Umbilical cord (tissue), 2 donors: ENCODE measurements around the gene CASQ1. TPM values are rescaled to one million over a fixed set of nuclear protein-coding genes. Genes with fewer than 3 reads are reported as not detected.

ENCODE experiments used
- DNase-seq: peaks from one replicate; pipeline ENCODE4 v3.0.0-alpha.2; 2015; ENCODE audit warnings: low spot score
- total RNA-seq: library from RNA; depleted of rRNA; stranded (reverse); fragments of >200 nt; gene quantifications from one replicate; pipeline ENCODE4 v1.2.3, GENCODE V29; 2014; ENCODE audit warnings: low replicate concordance; ENCODE audit not compliant: insufficient read depth

Gene CASQ1
- total RNA-seq, 1 donor from 2014 or later = not detected

DNA sequence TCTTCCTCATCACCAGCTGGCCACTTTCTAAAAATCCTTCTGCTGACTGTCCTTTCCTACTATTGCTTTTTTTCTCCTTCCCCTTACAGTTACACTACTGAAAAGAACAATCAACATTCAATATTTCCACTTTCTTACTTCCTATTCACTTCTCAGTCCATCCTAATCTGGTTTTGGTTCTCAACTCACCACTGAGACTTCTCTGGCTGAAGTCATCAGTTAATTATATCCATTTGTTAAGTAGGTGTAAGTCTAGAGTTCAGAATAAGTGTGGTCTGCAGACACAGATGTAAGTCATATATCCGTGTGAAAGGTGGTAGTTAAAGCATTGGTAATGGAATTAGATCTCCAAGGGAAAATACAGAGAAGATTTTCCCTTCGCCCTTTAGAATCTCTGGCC lies 36.2 kb downstream of the CASQ1 start:
- no peak for DNase-seq

DNA sequence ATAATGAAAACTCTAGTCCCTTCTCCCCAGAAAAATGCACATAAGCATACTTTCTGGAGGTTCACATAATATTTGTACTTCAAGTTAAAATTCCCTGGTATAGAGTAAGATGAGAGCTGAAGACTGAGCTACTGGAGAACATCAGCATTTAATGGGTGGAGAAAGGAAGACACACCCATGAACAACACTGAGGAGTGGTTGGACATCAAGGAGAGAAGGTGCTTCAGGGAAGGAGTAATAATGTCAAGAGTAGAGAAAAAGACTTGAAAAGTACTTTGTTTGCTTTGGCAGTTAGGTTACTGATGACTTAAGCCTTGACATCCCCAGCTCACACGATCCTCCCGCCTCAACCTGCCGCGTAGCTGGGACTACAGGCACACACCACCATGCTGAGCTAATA lies 36.7 kb downstream of the CASQ1 start:
- DNase-seq = no peak

DNA sequence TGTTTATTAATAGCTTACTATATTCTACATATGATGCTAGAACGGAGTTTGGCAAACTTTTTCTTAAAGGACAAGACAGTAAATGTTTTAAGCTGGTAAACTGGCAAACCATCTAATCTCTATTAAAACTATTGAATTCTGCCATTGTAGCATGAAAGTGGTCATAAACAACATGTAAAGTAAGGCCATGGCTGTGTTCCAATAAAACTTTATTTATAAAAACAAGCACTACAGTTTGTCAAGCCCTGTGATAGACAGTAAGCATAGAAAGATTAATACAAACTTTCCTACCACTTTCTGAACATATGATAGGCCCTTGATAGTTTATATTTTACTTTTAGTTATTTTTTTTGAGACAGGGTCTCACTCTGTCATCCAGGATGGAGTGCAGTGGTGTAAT lies 37.2 kb downstream of the CASQ1 start:
- no peak for DNase-seq

DNA sequence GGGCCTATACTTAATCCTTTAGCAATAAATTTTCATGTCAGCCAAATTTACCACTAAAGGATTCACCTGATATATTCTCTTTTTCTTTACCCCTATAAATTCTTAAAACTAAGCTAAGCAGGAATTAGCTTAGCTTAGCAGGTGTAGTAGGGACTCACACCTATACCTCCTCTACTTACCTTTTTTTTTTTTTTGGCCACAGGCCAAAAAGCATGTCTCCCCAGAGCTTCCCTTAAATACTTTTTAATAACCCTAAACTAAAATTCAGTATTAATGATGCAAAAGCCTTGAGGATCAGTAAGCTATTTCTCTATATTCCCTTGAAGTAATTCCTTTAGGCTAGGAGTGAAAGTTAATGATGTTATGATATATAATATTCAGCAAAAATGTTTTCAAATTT lies 38.1 kb downstream of the CASQ1 start:
- DNase-seq = no peak

DNA sequence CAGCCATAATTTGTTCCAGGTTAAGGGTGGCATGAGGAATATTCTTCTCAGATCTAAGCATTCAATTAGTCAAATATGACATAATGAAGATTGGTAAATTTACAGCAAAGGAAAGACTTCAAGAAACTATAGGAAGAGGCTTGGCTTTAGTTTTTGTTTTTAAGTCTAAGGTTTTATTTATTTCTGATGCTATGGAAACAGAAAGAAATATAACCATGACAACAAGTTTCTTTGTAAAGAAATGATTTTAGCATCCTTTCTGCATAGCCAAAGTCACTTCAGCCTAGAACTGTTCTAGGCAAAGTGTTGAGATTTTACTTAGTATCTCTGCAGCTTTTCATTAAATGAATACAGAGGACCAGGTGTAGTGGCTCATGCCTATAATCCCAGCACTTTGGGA lies 42.5 kb downstream of the CASQ1 start:
- no peak for DNase-seq

DNA sequence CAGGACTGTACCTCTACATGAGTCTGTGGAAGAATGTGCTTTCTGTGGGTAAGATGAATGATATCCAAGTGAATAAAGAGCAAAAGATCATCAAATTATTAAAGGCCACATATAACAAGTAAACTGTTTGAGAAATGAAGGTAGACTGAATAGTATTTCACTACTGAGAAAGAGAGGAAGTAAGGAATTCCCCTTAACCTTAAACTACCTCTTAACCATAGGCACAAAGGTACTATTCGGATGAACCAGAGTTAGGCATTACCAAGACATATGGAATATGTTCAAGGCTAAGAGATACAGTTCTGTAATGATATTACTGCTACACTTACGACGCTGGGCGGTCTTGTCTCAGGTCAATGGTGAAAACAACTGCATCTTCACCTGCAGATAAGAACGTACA lies 46.4 kb downstream of the CASQ1 start:
- no peak for DNase-seq

DNA sequence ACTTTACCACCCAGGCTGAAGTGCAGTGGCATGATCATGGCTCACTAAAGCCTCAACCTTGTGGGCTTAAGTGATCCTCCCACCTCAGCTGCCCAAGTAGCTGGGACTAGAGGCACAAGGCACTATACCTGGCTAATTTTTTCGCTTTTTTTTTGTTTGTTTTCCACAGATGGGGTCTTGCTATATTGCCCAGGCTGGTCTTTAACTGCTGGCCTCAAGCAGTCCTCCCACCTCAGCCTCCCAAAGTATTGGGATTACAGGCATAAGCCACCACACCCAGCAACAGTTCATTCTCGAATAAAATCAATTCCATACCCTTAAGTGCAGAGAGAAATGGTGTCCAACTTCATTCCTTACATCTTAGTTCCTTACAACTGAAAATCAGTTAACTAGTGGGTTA lies 47.2 kb downstream of the CASQ1 start:
- no peak for DNase-seq

DNA sequence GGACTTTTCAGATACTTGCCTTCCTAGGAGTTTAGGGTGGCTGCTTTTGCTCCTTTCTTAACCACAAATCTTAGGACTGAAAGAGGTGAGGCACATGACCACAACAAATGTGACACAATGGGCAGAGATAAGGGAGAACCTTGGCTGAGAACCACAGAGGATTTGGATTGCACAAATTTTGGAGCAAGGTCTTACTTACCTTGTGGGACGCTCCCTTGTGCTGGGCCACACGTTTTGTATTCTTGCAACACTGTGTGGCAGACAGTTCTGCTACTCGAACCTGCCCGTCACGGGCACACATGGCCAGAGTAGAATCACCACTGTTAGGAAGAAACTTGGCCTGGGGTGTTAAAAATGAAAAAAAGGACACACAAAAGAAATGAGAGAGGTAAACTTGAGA lies 48.0 kb downstream of the CASQ1 start:
- DNase-seq = no peak

DNA sequence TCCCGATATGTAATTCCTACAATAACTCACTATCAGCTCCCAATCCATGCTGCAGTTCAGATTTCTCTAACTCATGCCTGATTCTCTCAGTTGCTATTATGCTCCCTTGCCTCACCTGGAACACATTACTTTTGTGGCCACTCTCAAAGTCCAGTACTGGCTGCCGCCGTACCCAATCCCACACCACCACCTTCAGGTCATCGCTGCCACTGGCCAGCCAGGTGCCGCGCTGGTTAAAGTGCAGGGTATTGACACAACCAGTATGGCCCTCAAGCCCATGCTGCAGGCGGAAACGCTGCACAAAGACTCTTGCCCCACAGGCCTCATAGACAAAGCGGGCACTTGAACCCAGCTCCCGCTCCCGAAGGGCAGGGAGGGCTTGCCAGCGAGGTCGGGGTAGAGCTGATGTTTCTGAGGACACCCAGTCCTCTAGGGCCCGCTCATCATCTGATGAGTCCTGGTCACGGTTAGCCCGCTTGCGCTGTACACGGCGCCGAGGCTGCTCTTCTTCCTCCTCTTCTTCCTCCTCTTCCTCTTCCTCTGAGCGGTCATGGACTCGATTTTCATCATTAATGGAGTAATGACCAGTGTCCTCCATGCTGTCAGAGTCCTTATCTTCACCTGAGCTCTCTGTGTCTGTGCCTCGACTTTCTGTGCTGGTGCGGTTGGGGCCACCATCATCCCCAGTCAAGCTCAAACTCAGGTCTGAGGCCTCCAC lies 49.4 kb downstream of the CASQ1 start:
- DNase-seq = no peak

DNA sequence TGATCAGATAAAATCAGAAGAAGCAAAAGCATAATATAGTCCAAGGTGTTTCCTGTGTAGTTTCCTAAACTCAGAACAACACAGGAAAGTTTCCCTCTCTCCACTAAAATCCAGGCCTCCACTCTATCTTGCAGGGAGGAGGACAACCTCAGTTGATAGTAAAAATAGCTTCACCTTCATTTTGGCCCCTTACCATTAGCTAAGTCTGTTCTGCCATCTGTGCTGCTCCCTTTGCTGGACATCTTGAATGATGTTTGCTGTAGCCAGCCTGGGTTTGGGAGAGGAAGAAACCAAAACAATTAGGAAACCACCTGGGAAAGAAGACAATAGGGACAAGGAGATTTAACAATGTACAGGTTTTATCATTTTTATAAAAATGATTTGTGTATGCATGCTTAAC lies 53.4 kb downstream of the CASQ1 start:
- DNase-seq = no peak

DNA sequence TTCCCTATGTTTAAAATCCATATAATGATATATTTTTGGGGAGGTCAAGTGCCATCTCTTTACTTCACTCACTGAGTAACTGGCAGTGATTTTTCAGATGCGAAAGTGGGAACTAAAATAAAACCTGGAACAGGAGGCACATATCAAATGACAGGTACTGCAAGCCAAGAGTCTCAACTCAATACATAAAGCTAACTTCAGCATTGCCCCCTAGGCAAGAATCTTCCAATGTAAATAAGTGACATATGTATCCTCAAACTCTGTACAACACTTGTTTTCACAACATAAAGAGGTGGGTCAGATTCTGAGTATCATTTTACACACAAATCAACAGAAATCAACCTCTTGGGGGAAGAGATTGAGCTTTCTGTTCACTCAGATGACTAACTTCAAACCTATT lies 53.8 kb downstream of the CASQ1 start:
- DNase-seq = no peak

DNA sequence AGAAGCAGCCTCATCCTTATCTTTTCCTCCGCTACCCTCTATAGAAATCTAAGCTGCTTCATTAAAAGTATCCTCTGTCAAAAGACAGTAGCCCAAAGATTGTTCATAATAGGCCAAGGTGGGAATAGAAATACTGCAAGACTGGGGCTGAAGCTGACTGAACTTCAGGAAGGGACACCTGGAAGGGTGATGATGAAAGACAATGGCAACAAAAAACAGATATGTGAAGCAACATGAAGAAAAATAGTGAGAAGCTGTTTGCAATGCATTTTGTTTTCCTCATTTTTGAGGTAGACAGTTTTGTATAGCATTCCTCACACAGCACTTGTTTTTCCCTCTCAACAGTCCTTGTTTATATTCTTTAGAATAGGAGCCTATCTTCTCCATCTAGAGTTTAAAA lies 55.1 kb downstream of the CASQ1 start:
- DNase-seq = no peak

DNA sequence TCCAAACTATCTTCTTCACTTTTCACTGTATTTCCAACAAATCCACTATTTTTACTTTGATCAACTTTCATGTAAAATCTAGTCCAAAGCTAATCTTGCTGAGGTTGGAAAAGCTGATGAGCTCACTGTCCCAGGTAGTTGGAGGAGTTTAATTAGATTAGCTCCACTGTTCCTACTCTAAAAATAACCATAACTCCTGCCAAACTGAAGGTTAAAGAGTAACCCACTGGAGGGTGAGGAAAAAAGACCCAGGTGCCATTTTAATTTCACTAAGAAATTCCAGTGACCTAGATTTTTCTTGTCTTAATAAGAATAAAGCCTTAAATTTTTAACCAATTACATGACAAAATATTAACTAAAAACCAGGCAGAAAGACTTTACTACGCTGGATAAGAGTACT lies 56.7 kb downstream of the CASQ1 start:
- no peak for DNase-seq

DNA sequence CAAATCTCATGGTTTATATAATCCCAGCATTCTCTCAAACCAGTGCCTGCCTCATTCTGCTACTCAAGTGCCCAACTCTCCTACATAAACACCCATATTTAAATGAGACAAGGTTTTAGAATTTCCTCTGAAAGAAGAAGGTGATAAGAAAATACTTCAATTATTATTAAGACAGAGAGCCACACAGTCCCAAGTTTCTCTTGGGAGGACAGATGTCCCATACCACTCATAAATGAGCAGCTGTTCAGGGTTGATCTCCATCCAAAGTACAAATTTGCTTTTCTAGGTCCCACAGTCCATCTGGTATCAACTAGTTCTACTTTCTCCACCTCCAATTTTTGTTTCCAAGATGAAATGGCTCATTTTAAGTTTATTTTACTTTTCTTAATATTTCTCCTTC lies 60.6 kb downstream of the CASQ1 start:
- no peak for DNase-seq

Other genes starting within 250 kb of the CASQ1 start
- gene IGSF9, start 245.0 kb upstream of the CASQ1 start, total RNA-seq = 3.4 TPM
- gene SLAMF9, start 236.3 kb upstream of the CASQ1 start, total RNA-seq = 1.9 TPM
- 7.9 TPM for gene PIGM, start 158.6 kb upstream of the CASQ1 start, total RNA-seq
- gene KCNJ10, start 120.4 kb upstream of the CASQ1 start, total RNA-seq = 4.6 TPM
- not detected for gene KCNJ9, start 109.0 kb upstream of the CASQ1 start, total RNA-seq
- 8.2 TPM for gene IGSF8, start 92.0 kb upstream of the CASQ1 start, total RNA-seq
- 11.1 TPM for gene ATP1A2, start 74.8 kb upstream of the CASQ1 start, total RNA-seq
- gene ATP1A4, start 39.0 kb upstream of the CASQ1 start, total RNA-seq = 0.96 TPM
- gene PEA15, start 14.8 kb downstream of the CASQ1 start, total RNA-seq = 55.6 TPM
- gene DCAF8, start 72.0 kb downstream of the CASQ1 start, total RNA-seq = 109 TPM
- 31.8 TPM for gene PEX19, start 94.6 kb downstream of the CASQ1 start, total RNA-seq
- gene COPA, start 152.7 kb downstream of the CASQ1 start, total RNA-seq = 150 TPM
- 41.2 TPM for gene NCSTN, start 152.8 kb downstream of the CASQ1 start, total RNA-seq
- 2.6 TPM for gene NHLH1, start 176.5 kb downstream of the CASQ1 start, total RNA-seq
- gene VANGL2, start 210.0 kb downstream of the CASQ1 start, total RNA-seq = 1.9 TPM